Activated CD8-positive, alpha-beta memory T cell treated with anti-CD3 and anti-CD28 coated beads for 1 hour (primary cell): Measurements from ENCODE around the gene PXDN.
"Not testable (repeated sequence)": the region's sequence is repeated elsewhere in the genome, so short reads cannot be mapped to it uniquely, and the experiment has no call there.

Source experiments
- DNase-seq, 2 donors: peaks; one replicate each; pipeline ENCODE4 v3.0.0-alpha.2; 2020; ENCODE audit warnings: low read depth in 1 of 2; ENCODE audit errors: extremely low read depth in 1 of 2

PXDN gene

DNA sequence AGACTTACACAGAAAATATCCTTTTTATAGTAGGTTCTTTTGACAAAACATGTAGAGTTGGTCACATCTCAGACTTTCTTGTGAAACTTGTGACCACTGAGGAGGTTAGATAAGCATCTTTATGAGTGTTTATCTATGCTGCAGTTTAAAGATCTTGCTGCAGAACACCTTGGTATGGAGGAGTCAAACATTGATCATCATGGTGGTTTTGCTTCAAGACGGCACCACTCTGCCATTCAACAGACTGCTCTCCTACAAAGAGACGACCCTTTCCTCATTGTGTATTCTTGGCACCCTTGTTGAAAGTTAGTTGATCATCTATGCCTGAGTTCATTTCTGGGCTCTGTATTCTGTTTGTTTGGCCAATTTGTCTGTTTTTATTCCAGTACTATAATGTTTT, 20.0 kb downstream of the PXDN start:
- DNase-seq, result not testable (repeated sequence)

GRCh38 chr2:1723397-1724042, 20.8 kb downstream of the PXDN start:
- DNase-seq, result no peak

GRCh38 chr2:1722692-1723091, 21.6 kb downstream of the PXDN start:
- no peak for DNase-seq

GRCh38 chr2:1721706-1722646, 22.3 kb downstream of the PXDN start:
- DNase-seq, result no peak

- no peak for DNase-seq
Measured at GRCh38 chr2:1718339-1719220, 25.7 kb downstream of the PXDN start.

GRCh38 chr2:1717113-1717512, 27.2 kb downstream of the PXDN start:
- DNase-seq, result no peak

DNA sequence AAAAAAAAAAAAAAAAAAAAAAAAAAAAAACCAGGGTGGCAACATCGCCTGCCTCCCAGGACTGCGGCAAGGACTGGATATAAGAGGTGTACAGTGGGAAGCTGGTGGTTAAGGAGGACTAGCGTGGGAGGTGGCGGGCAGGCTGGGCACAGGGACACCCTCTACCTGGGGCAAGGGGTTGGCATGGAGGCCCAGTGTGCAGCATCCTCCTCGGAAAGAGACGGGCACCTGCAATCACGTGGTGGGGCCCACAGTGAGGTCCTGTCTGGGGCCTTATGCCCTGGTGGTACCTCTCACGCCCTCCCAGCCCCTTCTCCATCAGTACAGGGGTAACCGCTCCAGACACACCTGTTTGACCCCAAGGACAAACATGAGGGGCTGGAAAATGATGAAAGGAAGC, 27.9 kb downstream of the PXDN start:
- DNase-seq, result no peak

- not testable (repeated sequence) for DNase-seq
Measured at GRCh38 chr2:1716014-1716305, 28.4 kb downstream of the PXDN start.

DNA sequence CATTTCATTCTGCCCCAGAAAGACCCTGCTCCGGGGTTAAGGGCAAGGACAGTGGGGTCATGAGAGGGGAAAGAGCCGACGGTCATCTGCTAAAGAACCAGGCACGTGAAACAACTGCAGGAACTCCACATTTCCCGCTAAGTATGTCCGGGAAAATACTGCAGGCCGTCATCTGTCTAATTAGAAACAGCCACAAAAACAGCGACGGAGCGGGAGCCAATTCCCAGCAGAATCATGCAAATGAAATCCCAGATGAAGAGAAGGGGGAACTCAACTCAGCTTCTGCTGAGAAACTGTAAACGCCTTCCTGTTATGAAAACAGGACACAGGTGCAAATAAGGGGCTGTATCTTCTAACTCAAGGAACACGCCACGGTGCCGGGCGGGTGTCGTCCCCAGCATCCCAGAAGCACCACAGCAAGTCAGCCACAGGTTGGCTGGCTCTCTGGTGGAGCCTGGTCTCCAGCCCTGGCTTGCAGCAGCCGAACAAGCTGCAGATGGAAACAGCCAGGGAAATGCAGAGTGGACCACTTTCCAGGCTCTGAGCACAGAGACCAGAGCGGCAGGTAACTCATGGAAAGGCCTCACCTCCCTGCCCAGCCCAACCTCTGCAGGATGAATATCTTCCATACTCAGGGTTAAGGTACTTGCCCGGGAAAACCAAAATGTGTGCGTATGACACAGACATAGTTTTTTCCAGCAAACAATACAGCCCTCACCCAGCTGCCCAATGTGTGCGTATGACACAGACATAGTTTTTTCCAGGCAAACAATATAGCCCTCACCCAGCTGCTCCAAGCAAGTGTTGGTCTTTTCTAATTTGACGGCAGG, 28.9 kb downstream of the PXDN start:
- DNase-seq, result no peak

DNA sequence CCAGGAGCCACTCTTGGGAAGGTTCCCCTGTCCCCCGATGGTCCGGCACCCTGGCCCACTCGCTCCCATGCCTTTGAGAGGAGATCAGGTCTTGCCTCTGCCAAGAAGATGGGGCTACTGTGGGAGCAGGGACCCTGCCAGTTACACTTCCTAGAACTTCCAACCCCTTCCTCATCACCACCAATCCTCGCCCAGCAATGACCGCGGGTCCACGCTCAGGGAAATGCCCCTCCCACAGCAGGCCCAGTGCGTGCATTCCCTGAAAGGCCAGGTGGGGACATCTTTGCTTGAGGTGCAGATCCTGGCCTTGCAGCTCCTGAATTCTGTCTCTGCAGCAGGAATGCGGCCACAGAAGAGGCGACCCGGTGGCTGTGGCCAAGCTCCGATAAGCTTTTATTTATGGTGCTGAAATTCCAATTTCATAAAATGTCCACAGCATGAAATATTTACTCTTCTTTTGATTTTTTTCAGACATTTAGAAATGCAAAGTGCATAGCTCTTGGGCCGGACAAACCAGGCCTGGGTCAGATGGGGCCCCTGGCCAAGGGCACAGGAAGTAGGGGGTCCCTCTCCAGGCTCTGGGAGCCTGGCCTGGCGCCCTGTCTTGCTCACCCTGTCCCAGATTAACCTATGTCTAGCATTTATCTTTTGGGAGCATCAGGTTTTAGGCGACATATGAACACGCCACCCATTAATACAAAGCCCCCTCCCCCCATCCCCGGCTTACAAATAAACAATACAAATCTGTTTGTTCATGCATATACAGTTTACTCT, 29.8 kb downstream of the PXDN start:
- no peak for DNase-seq

DNA sequence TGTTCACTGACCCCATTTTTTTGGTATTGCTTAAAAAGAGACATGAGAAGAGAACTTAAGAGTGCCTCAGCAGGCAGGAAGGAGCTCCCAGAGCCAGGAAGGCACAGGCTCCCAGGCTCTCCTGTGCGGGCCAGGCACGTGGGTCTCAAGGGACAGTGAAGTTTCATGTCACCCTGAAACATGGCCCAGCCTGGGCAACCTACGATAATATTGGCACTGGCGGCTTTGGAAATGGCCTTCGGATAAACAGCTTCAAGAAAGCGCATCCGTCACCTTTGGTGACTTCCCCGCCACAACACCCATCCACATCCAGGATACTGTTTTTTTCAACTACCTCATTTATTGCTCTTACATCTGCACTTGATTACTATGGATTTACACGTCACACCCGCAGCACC, 30.5 kb downstream of the PXDN start:
- no peak for DNase-seq

DNA sequence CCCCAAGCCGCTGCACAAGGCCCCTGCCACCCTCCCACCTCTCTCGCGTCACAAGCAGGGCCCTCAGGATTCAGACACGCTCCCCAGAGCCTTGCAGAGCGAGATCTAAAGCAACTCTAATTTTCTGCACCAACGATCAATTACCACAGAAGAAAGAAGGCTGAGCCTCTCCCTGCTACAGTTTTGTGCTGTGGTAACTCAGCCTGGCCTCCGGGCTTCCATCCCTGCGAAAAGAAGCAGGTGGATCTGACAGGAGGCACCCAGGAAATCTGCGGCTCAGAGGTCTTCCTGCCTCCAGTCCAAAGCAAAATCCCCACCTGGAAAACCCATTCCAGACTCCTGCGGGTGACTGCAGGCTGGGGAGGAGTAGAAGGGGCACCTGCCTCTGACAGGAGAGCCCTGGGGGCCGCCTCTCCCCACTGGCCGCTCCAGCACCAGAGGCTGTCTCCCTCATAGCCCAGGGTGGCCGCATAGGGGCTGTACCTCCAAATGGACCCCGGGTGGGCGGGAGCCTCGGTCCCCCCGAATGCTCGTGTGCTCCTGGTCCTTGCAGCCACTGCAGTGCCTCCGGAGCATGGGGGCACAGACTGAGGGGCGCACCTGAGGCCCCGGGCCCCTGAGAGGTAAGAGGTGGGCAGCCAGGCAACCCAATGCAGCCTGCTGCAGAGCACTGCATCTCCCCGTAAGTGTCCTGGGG, 31.0 kb downstream of the PXDN start:
- no peak for DNase-seq

DNA sequence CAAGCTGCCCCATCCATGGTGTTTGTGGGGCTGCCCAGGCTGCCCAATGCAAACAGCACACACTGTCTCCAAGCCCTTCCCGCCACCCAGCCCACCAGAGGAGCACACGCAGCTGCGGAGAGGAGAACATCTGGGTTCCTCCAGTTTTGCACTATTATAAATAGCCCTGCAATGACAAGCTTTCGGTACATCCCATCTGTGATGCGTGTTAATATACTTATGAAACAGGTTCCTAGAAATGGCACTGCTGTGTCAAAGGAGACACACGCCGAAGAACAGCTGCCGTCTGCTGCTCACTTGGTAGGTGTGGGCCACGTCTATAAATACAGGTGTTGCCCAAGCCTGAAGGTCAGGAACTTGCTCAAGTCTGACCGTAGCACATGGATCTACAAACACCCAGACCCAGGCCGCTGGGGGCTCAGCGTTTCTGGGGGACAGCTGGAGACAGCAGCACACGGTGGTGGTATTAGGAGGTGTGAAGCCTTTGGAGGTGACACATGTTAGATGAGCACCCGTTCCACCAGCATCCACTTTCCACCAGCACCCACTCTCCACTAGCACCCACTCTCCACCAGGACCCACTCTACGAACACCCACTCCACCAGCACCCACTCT, 34.3 kb downstream of the PXDN start:
- no peak for DNase-seq

- no peak for DNase-seq
Measured at GRCh38 chr2:1709335-1709605, 35.0 kb downstream of the PXDN start.

- DNase-seq, result no peak
Measured at GRCh38 chr2:1708476-1709334, 35.6 kb downstream of the PXDN start.

- DNase-seq, result no peak
Measured at GRCh38 chr2:1707771-1708418, 36.4 kb downstream of the PXDN start.

DNA sequence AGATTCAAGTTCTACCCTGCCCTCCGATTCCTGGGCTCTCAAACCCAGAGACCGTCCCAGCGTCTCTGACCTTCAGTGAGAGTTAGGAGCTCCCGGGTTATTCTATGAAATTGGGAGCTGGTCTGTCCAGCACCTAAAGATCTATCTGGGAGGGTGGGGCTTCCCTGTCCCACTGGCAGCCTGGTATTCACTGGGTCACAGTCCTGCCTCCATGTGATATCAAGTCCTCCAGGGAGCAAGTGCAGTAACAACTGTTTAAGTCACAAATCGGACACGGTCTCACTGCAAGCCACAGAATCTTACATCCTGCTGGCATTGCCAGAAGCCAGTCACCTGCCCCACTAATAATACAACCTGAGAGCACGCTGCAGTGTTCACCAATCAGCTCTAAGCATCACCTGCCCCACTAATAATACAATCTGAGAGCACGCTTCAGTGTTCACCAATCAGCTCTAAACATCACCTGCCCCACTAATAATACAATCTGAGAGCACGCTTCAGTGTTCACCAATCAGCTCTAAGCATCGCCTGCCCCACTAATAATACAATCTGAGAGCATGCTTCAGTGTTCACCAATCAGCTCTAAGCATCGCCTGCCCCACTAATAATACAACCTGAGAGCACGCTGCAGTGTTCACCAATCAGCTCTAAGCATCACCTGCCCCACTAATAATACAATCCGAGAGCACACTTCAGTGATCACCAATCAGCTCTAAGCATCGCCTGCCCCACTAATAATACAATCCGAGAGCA, 38.0 kb downstream of the PXDN start:
- not testable (repeated sequence) for DNase-seq
